ENCODE measurements around the gene NSUN4.

The NSUN4 gene

GRCh38 chr1:46368791-46369190 lies 28.2 kb downstream of the NSUN4 start:
- no peak for FAIRE-seq

DNA sequence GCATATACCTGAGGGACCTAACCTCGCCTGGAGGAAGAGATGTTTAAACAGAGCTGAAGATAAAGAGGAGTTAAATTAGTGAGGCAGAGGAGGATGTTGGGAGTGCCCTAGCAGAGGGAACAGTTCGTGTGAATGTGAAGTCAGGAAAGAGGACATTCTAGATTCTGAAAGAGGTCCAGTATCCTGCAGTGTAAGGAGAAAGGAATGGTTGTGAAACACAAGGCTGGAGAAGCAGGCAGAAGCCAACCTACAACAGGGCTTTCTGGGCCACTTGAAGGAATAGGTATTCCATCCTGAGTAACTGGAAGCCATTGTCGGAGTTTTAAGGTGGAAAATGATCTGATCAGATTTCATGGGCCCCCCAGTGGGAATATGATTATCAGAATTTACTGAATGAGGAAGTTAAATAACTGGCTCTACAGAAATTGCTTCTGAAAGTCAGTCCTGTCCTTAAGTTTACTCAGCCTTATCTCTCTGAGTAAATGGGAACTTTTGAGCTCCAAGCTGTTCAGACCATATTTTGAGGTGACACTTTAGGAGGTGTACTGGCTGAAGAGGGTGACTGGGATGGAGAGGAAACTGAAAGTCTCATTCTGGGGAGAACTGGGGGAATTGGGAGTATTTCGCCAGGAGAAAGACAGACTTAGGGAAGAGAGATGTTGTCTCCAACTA lies 29.1 kb downstream of the NSUN4 start:
- FAIRE-seq: no peak

DNA sequence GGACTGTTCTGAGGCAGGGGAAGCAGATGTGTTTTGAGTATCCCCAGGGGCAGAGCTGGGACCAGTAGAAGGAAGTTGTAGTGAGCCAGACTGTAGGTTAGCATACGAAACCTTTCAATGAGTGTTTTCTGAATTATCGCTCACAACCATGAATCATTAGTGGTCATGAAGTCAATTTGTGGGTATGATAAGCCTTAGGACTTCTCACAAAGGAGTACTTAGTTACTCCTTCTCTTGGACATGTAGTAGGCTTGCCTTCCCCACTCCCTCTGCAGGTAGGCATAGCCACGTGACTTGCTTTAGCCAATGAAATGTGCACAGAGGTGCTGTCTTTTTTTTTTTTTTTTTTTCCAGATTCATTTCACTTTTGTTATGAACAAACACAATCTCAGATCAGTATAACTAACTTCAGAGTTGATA lies 29.6 kb downstream of the NSUN4 start:
- FAIRE-seq: no peak

DNA sequence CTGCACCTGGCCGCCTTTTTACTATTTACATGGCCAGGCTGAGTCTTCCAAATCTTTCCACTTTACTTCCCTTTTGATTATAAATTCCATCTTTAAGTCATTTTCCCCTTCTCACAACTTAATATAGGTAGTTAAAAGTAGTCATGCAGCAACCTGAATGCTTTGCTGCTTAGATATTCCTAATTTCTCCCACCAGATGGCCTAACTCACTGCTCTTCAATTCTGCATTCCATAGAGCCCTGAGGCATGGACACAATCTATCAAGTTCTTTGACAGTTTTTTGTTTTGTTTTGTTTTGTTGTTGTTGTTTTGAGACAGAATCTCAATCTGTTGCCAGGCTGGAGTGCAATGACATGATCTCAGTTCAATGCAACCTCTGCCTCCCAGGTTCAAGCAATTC lies 31.8 kb downstream of the NSUN4 start:
- no peak for FAIRE-seq

DNA sequence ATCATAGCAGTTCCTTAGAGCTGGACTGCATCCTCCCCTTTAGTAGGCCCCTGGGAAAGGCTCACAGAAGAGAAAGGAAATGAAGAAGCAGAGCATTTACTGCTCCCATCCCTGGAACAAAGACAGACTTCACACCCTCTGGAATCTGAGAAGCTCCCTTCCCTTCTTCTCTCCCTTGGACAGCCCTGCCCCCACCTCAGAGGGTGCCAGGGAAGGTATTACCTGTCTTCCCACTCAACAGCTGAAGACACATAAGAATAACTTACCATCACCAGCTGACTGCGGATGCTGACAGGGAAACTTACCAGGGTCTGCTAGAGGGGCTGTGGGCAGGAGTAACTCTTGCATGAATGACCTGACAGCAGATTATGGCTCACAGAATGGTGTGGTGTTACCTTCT lies 39.4 kb downstream of the NSUN4 start:
- no peak for FAIRE-seq

DNA sequence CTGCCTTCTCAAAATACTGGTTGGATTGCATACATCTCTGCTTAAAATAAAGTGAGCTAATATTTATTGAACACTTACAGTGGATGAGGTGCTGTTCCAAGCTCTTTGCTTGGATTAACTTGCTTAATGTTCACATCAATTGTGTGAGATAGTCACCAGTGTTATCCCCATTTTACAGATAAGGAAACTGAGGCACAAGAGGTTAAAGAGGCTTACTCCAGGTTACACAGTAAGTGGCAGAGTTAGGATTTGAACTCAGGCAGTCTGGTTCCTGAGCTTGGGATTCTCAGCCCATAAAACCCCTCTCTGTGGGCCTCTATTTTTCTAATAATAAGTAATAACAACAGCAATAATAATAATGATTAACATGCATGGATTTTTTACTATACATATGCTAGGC lies 39.9 kb downstream of the NSUN4 start:
- no peak for FAIRE-seq

- no peak for FAIRE-seq
These were observed 52.9 kb downstream of the NSUN4 start for GRCh38 chr1:46393510-46393909.

- FAIRE-seq: no peak
These were observed 53.7 kb downstream of the NSUN4 start, which contains the start of gene FAAH for GRCh38 chr1:46394108-46394871. FAAH (plus strand) TSS chr1:46394317; CDS start chr1:46394349, 32 bp downstream.

DNA sequence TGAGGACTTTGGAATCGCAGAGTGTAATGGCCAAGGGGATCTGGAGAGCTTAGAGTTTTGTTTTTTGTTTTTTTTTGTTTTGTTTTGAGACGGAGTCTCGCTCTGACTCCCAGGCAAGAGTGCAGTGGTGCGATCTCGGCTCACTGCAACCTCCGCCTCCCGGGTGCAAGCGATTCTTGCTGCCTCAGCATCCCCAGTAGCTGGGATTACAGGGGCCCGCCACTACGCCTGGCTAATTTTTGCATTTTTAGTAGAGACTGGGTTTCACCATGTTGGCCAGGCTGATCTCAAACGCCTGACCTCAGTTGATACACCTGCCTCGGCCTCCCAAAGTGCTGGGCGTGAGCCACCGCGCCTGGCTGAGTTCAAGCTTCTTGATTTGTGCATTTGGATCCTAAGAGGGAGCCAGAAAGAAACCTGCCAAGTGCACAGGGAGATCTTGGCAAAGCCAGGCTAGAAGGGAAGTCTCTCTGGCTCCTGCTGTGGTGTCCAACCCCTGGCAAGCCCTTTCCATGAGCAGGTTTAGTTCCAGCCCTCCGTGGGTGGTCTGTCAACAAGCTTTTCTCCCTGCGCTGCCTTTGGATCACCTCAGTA lies 54.4 kb downstream of the NSUN4 start:
- no peak for FAIRE-seq

GRCh38 chr1:46396441-46397398 lies 56.1 kb downstream of the NSUN4 start:
- FAIRE-seq: no peak

DNA sequence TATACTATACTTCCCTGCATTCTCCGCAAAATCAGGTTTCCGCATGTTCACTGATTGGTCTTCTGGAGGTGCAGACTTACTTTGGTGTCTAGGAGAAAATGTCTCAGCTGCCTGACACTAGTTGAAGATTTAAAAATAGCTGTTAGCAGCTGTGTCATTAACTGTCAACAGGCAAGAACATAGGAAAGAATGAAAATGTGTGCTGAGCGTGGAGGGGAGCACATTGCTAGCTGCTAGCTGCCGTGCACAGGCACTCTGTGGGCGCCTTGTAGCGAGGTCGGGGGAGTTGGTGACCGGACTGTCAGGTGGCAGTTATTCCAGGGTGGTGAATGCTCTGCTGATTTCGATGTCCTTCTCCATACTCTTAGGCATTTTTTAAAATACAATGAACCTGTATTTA lies 58.7 kb downstream of the NSUN4 start:
- no peak for FAIRE-seq

GRCh38 chr1:46400421-46400820 lies 59.8 kb downstream of the NSUN4 start:
- no peak for FAIRE-seq

DNA sequence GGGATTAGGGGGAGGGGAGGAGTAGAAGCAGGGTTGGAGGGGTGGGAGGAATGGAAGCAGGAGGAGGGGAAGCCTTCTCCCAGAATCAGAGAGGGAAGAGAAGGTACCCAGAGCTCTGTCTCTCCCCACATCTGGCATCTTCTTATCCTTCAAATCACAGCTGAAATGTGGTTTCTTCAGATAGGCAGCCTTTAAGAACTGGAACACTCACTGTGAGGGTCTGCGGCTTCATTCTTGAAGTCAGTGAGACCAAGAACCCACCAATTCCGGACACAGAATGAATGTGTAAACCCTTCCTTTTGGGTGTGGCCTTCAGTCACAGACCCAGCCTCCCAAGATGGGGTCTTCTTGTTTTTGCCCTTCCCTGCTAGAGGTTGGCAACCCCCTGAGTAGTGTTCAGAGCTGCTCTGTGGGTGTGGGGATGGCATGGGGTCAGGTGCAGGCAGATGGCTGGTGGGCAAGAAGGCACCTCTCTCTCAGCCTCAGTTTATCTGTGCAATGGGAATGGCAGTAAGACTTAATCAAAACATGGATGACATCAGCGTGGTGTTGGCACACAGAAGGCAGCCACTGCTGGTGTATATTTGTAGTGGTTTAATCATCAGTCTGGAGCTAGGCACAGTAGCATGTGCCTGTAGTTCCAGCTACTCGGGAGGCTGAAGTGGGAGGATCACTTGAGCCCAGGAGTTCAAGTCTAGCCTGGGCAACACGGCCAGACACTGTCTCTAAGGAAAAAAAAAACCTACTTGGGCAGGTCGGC lies 60.7 kb downstream of the NSUN4 start:
- no peak for FAIRE-seq

DNA sequence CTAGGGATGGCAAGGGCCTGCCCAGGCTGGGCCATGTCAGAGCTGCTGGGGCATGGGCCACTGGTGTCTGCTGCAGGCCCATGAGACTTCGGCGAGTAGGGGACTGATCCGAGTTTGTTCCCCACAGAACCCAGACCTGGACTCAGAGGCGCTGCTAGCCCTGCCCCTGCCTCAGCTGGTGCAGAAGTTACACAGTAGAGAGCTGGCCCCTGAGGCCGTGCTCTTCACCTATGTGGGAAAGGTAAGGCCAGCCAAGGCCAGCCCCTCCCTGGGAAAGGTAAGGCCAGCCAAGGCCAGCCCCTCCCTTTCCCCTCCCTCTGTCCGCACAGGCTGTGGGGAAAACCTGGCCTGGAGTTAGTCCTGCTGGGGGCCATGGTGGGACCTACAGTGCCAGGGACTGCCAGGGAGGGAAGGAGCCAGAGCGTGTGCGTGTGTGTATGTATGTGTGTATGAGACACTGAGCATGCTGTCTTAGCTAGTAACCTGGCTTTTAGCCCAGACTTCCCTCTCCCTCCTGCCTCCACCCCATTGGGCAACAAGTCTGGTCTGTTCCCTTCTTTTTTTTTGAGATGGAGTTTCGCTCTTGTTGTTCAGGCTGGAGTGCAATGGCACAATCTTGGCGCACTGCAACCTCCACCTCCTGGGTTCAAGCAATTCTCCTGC lies 61.5 kb downstream of the NSUN4 start:
- FAIRE-seq: no peak

GRCh38 chr1:46403916-46404315 lies 63.3 kb downstream of the NSUN4 start:
- FAIRE-seq: no peak

- FAIRE-seq: no peak
These were observed 64.0 kb downstream of the NSUN4 start for GRCh38 chr1:46404482-46405196.

GRCh38 chr1:46405197-46405555 lies 64.6 kb downstream of the NSUN4 start:
- no peak for FAIRE-seq

- no peak for FAIRE-seq
These were observed 65.1 kb downstream of the NSUN4 start for GRCh38 chr1:46405724-46406123.

DNA sequence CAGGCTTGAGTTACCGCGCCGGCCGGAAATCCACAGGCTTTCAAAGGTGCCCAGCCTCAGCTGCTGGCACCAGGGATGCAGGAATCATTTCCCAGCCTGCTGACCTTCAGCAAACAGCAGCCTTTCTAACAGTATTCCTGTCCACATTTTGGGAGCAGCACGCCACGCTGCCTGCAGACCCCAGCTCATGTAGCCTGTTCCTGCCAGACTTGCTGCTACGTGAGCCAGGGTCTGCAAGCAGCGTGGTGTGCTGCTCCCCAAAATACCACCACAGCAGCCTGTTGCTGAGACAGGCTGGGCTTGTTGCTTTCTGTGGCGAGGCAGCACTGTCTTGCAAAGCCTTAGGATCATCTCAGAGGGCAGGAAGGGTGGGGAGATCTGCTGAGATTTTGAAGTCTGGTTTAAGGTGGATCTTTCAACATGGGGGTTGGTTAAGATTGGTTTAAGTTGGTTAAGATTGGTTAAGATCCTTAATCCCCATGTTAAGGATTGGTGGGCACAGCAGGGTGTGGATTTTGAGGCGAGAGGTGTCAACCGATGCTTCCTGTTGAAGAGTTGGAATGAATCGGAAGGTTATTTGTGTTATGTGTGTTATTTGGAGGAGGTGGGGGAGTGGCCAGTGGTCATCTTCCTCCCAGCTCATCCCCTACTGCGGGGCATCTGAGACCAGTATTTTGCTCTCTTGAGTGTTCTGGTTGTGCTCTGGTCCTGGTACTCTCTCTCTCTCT lies 66.4 kb downstream of the NSUN4 start:
- FAIRE-seq: no peak

GRCh38 chr1:46407636-46408035 lies 67.0 kb downstream of the NSUN4 start:
- FAIRE-seq: no peak

Data from A204.1 (cell line).